HG02678 (cell line): Measurements from ENCODE around the gene CDH16.

Experiments used
- ATAC-seq: cut with Tn5 transposase; IDR thresholded peaks from one replicate; pipeline ENCODE4 v1.9.1; 2021; ENCODE audit warnings: mild to moderate bottlenecking, moderate library complexity; ENCODE audit not compliant: unreplicated experiment

Gene CDH16

DNA sequence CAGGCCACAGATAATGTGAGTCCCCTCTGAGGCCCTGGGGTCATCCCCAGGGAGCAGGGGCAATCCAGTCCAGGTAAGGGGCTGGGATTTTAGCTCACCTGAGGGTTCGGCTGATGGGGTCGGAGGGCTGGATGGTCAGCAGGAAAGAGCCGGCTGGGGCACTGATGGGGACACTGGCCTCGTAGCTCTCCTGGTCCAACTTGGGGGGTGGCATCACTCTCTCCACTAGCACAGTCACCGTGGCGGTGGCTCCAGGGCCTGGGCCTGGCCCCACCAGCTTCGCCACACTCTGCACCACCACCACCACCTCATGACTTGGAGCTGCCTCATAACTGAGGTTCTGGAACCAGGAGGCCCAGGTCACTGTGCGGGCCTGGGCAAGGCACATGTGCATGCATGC, 6.9 kb downstream of the CDH16 start:
- ATAC-seq = no peak

DNA sequence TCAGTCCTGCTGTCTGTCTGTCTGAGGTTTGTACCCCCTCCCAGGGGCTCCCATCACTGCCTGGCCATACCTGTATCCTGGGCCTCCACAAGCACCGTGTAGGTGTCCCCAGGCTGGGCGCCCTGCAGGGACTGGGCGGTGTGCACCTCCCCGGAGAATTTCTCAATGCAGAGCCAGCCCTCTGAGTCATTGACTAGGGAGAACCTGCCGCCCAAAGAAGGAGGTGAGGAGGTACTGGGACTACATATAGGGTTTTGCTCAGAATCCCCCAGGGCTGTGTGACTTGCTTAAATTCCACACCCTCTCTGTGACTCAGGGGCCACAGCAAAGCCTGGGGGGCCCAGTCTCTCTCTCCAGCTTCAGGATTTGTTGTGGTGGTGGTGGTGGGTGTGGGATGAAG, 7.6 kb downstream of the CDH16 start:
- ATAC-seq = no peak

DNA sequence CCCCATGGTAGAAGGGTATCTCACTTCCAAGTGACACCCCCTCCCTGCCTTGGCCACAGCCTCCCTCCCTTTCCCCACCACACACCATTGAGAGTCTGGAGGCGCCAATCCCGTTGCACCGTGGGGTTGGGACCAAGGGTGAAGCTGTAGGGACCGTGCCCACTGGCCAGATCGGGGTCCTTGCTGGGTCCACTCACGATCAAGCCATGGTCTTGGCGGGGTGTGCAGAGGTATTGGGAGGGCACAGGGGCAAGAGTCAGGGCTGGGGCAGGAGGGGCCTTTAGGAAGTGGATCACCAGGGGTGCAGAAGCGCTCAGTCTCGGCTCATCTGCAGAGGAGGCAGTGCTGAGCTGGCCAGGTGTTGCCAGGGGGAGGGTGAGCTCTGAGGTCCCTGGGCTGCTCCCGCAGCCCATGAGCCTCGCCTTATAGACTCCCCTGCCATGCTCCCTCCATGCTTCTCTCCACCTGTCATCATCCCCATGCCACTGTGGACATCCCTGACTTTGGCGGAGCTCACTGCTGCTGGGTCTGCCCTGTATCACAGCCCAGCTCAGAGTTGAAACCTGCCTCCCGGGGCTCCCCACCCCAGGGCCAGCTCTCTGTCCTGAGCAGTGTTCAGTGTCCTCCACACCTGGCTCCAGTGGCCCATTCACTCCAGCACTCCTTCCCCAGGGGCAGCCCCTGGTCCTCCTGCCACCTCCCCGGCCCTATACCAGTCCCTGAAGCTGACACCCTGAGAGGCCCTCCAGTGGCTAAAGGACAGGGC, 8.3 kb downstream of the CDH16 start:
- no peak for ATAC-seq

DNA sequence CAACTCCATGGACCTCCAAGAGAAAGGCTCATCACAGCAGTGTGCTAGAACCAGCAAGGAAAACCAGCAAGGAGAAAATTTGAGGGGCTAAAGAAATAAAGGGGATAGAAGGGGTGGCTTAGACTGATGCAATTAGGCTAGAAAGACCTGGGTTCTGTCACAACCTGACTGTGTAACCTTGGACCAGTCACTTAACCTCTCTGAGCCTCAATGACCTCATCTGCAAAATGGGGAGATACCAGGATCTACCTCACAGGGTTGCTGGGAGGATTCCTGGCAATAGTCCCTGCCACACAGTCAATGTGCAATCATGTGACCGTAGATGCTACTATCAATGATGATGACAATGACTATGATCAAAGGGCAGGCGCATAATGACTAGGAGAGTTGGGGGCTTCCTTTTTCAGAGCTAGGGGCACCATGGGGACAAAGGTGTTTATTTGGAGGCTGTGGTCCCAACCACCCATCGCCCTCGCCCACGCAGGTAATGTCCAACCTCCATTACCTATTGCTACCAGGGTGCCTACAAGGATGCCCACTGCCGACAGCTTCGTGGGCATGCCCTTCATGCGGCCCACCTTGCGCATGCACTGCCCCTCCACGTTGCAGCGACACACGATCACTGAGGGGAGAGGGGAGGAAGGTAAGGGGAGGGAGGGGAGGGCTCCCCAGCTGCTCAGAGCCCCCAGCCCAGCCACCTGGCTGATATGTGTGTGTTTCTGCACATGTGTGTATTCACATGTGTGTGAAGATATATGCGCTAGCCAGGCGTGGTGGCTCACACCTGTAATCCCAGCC, 9.7 kb downstream of the CDH16 start:
- no peak for ATAC-seq

DNA sequence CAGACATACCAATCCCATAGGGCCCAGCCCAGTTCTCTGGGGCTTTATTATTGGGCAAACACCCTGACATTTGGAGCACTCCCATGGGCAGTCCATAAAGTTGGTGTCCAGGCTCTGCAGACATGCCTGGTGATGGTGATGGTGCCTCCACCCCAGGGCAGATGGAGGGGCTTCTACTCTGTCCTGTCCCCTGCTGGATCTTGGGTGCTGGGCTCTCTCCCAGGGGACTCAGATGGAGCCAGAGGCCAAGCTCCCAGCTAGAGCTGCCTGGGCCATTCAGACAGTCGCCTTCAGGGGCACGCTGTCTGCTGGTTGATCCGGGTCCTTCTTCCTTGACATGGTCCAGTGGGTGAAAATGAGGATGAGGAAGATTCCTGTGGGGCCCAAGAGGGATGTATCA, 10.6 kb downstream of the CDH16 start:
- no peak for ATAC-seq

DNA sequence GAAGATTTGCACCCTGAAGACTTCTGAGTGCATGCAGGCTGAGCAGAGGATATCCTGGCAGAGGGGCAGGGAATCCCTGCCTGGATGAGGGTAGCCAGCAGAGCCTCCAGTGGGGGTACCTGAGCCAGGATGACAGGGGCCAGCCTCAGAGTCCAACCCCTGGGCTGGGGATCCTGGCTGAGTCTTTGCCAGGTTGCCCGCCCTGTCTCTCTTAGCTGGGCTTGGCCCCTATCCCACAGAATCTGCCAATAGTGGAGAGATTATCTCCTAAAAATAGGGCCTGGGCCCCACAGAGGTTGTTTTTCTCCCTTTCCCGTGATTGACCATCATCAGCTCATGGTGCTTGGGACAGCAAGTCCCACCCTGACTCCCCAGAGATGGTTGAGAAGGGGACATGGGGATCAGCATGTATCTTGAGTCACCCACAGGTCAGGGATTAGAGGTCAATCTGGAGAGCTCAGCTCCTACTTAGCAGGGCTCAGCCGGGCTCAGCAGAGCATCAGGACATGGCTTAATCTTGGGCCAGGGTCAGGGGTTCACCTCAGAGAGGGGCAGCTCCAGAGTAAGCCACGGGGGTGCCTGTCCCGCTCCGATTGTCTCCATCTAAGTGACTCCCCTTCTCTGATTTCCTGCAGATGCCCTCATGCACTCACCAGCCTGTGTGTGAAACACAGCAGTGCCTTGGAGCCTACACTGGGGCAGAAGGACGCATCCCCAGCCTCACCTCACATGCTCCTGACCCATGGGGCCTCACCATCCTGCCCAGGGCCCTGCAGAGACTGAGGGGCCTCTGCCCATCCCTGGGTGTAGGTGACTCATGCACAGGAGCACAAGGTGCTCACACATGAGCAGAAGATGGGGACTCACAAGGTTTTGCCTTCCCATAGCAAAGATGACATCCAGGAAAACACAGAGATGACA, 11.5 kb downstream of the CDH16 start:
- ATAC-seq = no peak

DNA sequence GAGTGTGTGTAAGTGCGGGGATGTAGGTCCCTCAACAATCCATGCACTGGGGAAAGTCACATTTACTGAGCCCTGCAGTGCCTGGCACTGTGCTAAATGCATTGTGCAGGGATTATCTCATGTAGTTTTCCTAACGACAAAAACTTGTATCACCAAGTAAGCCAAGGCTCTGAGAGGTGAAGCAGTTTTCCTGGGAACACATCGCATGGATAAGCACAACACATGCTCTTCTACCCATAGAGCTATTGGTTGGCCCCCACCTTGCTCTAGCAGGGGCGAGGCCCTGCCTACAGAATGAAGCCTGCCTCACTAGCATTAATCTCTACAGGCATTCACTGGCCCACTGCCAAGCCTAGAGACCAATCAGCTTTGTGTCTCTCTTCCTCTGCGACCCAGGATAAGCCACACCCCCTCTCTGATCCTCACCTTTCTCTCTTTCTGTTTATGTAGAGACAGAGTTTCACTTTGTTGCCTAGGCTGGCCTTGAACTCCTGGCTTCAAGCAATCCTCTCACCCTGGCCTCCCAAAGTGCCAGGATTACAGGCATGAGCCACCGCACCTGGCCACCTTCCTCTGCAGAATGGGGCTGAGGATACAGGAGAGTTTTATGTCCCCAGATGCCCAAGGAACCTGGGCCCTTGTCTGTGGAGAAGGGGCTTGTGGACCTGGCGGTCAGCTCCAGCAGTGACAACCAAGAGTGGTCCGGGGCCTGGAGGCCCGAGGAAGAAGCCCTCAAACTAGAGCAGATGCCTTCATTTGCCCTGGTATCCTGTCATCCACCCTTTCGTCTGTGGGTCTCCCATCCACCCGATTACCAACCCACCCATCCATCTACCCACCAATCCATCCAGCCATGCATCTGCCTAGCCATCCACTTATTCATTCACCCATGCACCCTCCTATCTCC, 12.8 kb downstream of the CDH16 start:
- no peak for ATAC-seq

DNA sequence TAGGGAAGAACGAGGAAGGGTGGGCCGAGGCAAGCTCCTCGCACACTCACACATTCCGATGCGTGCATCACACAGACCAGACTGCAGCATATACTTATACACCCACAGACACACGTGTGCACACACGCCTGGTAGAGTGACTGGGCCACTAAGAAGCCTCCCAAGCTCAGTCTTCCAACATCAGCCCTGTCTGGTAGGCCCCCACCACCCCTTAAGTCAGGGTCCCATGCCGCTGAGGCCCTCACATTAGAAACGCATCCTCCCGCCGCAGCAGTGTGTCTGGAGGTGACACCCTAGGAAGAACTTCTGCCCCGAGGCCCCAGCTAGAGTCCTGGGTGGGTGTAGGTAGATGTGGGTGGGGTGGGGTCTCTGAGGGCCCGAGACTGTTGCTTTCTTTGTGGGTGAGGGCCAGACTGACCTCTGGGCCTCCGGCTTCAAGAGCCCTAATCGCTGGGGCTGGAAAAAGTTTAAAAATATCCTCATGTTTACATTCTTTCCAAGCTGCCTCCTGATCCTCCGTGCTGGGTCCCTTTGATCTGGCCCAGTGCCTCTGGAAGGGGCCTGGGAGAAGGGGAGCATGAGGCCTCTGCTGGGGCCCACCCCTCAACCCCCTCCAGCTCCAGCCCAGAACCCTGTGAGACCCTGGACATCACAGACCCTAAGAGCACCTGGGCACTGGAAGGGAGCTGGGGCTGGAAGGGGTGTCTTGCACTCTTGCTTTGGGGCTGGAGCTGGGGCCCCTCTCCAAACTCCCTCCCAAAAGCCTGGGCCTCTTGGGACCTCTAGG, 13.6 kb downstream of the CDH16 start:
- ATAC-seq = no peak

DNA sequence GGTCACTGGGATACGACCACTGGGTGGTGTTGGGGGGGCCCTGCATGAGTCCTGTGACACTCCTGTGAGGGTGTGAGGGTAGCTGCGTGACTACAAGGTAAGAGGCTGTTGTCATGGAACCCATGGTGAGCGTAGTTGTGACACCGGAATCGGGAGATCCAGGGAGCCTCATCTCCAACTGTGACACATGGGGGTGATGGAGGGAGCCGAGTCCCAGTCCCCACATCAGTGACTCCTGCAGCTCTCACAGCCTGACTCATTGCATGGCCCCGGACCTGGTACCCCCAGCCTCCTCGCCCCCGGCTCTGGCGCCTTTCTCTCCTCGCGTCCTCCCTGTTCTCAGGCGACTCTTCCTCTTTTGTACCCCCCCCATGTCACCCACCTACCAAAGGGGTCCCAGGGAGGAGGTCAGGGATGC, 14.2 kb downstream of the CDH16 start:
- no peak for ATAC-seq

DNA sequence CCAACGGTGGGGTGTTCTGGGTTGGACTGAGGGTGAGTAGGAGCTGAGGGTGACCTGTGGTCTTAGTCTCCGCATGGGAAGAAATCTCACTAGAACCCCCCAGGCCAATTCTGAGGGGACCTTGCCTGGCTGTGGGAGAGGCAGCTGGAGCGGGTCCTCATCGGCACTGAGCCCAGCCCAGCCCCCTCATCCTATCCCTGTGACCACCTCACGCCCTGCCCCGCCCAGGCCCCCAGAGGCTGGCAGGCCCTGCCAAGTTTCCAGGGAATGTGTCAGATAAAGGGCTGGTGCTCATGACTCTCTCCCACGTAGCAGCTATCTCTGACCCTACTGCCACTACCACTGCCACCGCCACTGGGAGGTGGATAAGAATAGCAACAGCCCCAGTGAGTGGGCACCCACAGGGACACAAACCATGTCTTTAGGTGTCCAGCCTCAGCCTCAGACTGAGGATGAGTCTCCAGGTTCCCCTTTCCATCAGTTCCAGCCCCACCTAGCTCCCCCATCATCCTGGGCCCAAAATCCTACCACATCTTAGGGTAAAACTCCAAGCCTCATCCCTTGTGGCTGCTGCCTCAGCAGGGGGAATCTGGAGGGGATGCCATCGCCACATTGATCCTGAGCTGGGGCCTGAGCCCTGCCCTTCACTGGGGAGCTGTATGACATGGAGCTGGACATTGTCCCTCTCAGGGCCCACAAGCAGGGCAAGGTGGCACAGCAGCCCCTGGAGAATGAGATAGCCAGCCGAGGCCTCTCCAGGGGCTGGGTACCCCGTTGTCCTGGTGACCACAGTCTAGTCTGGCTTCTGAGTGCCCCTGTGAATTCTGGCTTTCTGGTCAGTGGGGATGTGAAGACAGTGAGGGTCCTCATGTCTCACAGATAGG, 14.9 kb downstream of the CDH16 start:
- ATAC-seq = no peak

DNA sequence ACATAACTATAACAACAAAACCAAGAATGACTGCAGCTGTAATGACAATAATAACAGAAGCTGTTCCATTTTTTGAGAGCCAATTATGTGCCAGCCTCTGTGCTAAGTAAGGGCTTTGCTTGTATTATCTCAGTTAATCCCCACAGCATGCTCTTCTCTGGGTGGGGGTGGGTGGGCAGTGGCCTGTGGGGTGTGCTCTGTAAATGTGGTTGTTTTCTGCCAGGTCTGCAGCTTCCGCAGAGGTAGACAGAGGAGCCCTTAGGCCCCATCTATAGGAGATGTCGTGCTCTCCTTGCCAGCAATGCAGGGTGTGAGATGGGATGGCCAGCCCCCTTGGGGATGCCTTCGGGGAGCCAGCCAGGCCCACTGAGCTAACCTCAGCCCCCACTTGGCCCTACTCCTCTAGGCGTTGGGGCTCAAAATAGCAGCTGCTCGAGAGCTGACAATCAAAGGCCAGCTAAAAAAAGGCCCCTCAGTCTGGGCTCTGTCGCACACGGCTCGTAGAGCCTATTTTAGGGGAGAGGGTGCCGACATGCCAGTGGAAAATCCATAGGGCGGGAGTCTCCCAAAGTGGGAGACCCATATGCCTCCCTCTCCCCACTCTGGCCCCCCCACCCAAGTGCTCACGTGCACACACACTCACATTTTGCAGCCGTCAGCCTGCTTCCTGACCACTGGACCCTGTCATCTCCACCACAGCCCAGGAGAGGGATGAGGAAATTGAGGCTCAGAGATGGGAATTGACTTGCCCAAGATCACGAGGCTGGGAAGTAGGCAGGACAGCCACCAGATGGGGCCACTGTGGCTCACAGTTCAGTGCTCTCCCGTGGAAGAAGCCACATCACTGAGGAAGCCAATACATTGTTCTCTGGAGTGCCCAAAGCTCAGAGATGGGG, 15.8 kb downstream of the CDH16 start:
- no peak for ATAC-seq

DNA sequence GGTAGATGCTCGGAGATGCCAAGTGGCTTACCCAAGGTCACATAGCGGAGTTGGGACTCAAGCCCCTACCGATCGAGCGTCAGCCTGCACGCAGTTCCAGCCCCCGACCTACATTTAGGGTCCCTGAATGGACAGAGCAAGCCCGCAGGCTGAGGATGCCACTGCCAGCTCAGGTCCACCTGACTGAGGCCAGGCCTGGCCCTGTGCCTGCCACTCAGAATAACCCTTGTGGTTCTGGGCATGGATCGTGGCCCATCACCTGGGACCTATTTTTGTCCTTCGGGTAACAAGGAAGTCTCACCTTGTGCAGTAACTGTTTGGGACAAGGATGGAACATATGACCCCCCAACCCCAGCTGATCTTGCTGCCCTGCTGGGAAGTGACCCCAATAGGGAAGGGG, 17.1 kb downstream of the CDH16 start:
- no peak for ATAC-seq

DNA sequence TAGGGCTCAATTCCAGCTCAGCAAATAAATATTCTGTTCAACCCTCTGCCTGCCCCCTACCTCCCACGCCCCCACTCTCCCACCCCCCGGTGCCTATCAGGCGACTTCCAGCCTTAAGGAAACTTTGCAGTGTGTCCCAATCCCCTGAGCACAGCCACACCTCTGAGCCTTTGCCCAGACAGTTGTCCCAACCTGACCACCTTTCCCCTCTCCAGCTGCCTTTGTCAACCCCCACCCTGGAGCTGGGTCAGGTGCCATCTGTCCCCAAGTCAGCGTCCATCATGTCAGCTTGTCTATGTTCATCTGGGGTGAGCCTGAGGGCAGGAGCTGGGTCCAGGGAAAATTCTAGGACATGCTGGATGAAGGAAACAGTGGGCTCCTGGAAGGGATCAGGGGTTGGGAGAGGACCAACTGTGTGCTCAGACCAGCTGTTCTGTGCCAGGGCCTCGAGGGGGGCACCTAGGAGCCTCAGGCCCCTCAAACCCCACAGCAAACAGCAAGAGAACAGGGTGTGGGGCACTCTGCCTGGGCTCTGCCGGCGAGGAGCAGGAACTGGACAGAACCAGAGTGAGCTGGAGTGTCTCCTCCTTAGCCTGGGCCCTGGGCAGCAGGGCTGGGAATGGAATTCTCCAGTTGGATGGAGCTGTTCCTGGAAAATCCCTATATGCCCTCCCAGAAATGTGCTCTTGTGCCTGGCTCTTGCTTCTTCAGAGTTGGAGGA, 17.8 kb downstream of the CDH16 start:
- no peak for ATAC-seq

DNA sequence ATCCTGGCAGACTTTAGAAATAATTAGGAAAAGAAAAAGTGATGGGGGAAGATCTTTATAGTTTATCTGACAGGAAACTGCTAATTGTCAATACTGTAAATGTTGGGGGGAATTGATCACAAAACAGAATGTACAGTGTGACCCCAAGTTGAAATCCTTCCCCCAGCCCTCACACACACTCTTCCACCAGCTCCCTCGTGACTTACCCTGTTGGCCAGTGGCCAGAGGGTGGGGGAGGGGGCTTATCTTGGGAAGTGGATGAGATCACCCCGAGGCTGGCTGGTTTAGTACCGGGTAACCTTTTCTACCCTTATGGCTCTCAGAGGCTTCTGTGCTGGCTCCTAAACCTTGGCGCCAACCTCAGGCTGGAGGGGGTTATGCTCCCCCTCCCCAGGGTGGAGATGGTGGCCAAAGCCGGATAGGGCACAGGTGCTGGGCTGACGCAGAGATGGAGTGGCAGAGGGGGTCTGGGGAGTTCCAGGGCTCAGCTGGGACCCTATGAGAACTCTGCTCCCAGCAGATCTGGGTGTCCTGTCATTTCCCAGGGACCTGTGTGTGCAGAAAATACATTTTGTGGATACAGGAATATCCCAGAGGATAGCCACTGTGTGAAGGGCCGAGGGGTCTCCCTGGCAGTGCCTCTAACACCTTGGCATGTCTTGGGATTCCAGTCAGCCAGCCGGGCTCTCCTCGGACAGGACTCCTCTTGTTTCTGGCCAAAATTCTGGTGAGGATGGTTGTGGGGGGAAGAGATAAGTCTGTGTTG, 18.6 kb downstream of the CDH16 start:
- no peak for ATAC-seq

DNA sequence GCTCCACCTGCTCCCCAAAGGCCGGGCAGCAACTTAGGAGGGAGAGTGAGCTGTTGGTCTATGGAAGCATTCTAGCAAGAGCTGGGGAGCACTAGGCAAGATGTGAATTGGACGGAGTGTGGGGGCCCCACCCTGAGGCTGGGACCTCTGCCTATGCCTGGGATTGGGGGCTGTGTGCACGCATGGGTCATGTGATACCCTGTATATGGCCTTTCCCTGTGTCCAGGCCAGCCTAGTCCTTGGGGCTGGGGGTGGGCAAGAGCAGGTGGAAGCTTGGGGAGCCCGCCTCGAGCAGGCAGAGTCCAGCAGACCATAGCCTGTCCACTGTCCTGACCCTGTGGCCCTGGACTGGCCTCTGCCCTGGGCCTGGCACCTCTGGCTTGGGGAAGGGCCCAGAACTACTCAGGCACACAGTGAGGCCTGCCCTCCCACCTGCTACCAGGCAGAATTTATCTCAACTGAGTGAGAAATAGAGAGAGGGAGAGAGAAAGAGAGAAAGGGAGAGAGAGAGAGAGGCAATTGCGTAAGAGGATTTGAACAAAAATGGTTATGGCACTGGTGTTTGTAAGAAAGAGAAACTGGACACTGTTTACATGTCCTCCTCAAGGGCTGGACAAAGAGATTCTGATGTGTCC, 19.3 kb downstream of the CDH16 start:
- no peak for ATAC-seq

DNA sequence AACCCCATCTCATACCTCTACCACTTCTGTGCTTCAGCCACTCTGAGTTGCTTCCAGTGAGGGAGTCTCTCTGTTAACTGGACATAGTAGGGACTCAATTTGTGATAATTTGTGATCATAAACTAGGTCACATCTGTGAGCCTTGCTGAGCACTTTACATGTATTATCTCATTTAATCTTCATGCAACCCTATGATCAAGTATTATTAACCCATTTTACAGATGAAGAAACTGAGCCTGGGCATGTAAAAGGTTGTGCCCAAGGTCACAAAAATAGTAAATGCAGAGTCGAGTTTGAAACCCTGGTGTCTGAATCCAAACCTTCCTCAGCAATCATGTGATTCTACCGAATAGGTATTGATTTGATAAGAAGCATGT, 19.8 kb downstream of the CDH16 start:
- no peak for ATAC-seq
